SK-N-SH treated with all-trans-retinoic acid at 6 μM for 48 hours (cell line): ENCODE data around the gene KIF11.

Source experiments
- BACH2 ChIP-seq: fragments of 250-450 bp; sonication (Bioruptor Pico); IDR thresholded peaks from 2 replicates; pipeline ENCODE4 v1.9.0; 2021; ENCODE audit warnings: mild to moderate bottlenecking, borderline replicate concordance
- CREB5 ChIP-seq: fragments of 250-450 bp; sonication (Bioruptor Pico); IDR thresholded peaks from 2 replicates; pipeline ENCODE4 v1.5.1; 2020; ENCODE audit warnings: low read depth, mild to moderate bottlenecking, moderate library complexity
- ESRRG ChIP-seq: fragments of 250-450 bp; sonication (Bioruptor Pico); IDR thresholded peaks from 2 replicates; pipeline ENCODE4 v1.6.1; 2021; ENCODE audit warnings: mild to moderate bottlenecking
- OSR1 ChIP-seq: fragments of 250-450 bp; sonication (Bioruptor Pico); IDR thresholded peaks from 2 replicates; pipeline ENCODE4 v1.8.0; 2022; ENCODE audit warnings: moderate library complexity, mild to moderate bottlenecking, inconsistent platforms
- PATZ1 ChIP-seq: fragments of 250-450 bp; sonication (Bioruptor Pico); IDR thresholded peaks from 2 replicates; pipeline ENCODE4 v1.8.0; 2020; ENCODE audit warnings: mild to moderate bottlenecking, moderate library complexity, borderline replicate concordance
- POU6F1 ChIP-seq: fragments of 250-450 bp; sonication (Bioruptor Pico); IDR thresholded peaks from 2 replicates; pipeline ENCODE4 v1.8.0; 2021; ENCODE audit warnings: low read depth, mild to moderate bottlenecking, moderate library complexity, borderline replicate concordance
- RARB ChIP-seq: fragments of 250-450 bp; sonication (Bioruptor Pico); IDR thresholded peaks from 2 replicates; pipeline ENCODE4 v1.8.0; 2021; ENCODE audit warnings: mild to moderate bottlenecking, moderate library complexity
- TCF4 ChIP-seq: fragments of 250-450 bp; sonication (Bioruptor Pico); IDR thresholded peaks from 2 replicates; pipeline ENCODE4 v1.8.0; 2021; ENCODE audit warnings: mild to moderate bottlenecking, moderate library complexity, borderline replicate concordance
- TOX ChIP-seq: fragments of 250-450 bp; sonication (Bioruptor Pico); IDR thresholded peaks from 2 replicates; pipeline ENCODE4 v1.8.0; 2021; ENCODE audit warnings: mild to moderate bottlenecking, moderate library complexity, borderline replicate concordance
- ZC3H10 ChIP-seq: fragments of 250-450 bp; sonication (Bioruptor Pico); IDR thresholded peaks from 2 replicates; pipeline ENCODE4 v1.5.1; 2021; ENCODE audit warnings: mild to moderate bottlenecking, moderate library complexity
- ZFP3 ChIP-seq: fragments of 250-450 bp; sonication (Bioruptor Pico); IDR thresholded peaks from 2 replicates; pipeline ENCODE4 v1.5.0; 2020; ENCODE audit warnings: mild to moderate bottlenecking, moderate library complexity
- ZNF565 ChIP-seq: fragments of 450-650 bp; formaldehyde crosslinking; conservative IDR thresholded peaks from 2 replicates; pipeline ENCODE4 v1.5.0; 2020; ENCODE audit warnings: low read depth, mild to moderate bottlenecking, moderate library complexity
- ZNF70 ChIP-seq: fragments of 450-650 bp; formaldehyde crosslinking; IDR thresholded peaks from 2 replicates; pipeline ENCODE4 v1.5.0; 2020; ENCODE audit warnings: mild to moderate bottlenecking, moderate library complexity
- TF ChIP-seq, protein P1 (sequence below): fragments of 250-450 bp; sonication (Bioruptor Pico); IDR thresholded peaks from 2 replicates; pipeline ENCODE4 v1.5.0; 2020; ENCODE audit warnings: mild to moderate bottlenecking, moderate library complexity

DNA sequence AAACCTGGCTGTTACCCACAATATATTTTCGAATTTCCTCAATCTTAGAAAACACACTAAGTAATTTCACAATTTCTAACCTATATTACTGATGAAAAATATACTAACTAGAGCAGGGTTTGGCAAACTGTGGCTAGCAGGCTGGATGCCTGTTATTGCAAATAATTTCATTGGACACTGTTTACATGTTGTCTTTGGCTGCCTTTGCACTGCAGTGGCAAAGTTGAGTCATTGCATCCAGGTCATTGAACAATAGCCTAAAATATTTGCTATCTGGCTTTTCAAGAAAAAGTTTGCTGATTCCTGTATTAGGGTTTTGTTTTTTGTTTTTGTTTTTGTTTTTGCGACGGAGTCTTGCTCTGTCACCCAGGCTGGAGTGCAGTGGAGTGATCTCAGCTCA lies 47.2 kb downstream of the KIF11 start:
- no peak for TF ChIP-seq OSR1
- no peak for TF ChIP-seq RARB
- no peak for TF ChIP-seq POU6F1
- no peak for TF ChIP-seq ZC3H10
- no peak for TF ChIP-seq ZNF565
- TF ChIP-seq ESRRG (CRISPR knock-in tag): no peak
- TF ChIP-seq, protein P1, sequence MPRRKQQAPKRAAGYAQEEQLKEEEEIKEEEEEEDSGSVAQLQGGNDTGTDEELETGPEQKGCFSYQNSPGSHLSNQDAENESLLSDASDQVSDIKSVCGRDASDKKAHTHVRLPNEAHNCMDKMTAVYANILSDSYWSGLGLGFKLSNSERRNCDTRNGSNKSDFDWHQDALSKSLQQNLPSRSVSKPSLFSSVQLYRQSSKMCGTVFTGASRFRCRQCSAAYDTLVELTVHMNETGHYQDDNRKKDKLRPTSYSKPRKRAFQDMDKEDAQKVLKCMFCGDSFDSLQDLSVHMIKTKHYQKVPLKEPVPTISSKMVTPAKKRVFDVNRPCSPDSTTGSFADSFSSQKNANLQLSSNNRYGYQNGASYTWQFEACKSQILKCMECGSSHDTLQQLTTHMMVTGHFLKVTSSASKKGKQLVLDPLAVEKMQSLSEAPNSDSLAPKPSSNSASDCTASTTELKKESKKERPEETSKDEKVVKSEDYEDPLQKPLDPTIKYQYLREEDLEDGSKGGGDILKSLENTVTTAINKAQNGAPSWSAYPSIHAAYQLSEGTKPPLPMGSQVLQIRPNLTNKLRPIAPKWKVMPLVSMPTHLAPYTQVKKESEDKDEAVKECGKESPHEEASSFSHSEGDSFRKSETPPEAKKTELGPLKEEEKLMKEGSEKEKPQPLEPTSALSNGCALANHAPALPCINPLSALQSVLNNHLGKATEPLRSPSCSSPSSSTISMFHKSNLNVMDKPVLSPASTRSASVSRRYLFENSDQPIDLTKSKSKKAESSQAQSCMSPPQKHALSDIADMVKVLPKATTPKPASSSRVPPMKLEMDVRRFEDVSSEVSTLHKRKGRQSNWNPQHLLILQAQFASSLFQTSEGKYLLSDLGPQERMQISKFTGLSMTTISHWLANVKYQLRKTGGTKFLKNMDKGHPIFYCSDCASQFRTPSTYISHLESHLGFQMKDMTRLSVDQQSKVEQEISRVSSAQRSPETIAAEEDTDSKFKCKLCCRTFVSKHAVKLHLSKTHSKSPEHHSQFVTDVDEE (CRISPR knock-in tag): no peak
- TF ChIP-seq TOX (CRISPR knock-in tag): no peak
- TF ChIP-seq PATZ1 (CRISPR knock-in tag): no peak
- TF ChIP-seq CREB5: no peak
- no peak for TF ChIP-seq BACH2 (CRISPR knock-in tag)
- no peak for TF ChIP-seq TCF4
- no peak for TF ChIP-seq ZFP3 (CRISPR knock-in tag)
- TF ChIP-seq ZNF70 (CRISPR knock-in tag): no peak
